Activated CD4-positive, alpha-beta T cell treated with anti-CD3 and anti-CD28 coated beads, Interleukin-2, amount 50 U/mL, for 48 hours (primary cell): ENCODE results near the gene DNAJB1.
A peak's percentile ranks its signal among the peaks of the same experiment; 100 is the strongest.
"Not testable (repeated sequence)": the region's sequence is repeated elsewhere in the genome, so short reads cannot be mapped to it uniquely, and the experiment has no call there.

Source experiments
- DNase-seq, 2 experiments: peaks; one replicate each; pipeline ENCODE4 v3.0.0-alpha.2; 2020

DNAJB1 gene

DNA sequence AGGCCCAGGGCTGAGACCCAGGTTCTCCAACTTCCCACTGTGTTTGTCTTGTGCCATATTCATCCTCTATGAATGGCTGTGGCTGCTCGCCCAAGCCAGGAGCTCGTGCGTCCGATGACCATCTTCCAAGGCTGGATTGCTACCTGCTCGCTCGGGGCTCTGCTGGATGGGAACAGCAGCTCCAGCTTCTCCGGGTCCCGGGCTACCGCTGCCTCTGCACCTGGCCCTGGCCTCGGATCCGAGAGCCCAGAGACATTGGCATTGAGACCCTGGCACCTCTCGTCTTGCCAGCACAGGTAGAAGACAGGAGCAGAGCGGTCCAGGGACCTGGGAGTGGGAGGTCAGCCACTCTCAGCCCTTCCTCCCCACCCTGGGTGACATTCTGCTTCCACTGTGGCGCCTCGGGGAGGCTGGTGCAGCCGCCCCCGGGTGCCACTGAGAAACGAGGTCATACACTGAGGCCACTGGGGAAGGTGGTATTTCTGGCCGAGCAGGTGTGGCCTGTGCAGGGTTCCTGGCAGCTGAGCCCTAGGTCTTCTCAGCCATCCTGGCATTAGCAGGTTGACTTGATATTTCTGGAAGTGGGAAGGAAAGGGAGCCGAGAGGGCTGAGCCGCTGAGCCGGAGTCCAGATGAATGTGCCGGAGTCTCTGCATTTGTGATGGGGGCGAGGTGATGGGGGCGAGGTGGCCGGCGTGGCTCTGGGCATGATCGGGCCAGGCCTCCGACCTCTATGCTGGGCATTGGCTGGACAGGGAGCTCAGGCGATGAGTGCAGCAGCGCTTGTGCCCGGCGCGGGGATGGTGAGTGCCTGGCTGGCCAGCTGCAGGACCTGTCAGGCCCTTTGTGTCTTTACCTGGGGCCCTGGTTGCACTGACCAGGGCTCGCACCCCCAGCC lies 35.1 kb upstream of the DNAJB1 start:
- DNase-seq, result no peak

DNA sequence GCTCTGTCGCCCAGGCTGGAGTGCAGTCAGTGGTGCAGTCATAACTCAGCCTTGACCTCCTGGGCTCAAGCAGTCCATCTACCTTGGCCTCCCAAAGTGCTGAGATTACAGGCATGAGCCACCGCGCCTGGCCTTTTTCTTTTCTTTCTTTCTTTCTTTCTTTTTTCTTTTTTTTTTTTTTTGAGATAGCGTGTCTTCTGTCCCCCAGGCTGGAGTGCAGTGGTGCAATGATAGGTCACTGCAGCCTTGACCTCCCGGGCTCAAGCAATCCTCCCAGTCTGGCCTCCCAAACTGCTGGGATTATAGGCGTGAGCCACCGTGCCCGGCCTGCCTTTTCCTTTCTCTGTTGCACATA lies 33.8 kb upstream of the DNAJB1 start:
- DNase-seq, result not testable (repeated sequence)

DNA sequence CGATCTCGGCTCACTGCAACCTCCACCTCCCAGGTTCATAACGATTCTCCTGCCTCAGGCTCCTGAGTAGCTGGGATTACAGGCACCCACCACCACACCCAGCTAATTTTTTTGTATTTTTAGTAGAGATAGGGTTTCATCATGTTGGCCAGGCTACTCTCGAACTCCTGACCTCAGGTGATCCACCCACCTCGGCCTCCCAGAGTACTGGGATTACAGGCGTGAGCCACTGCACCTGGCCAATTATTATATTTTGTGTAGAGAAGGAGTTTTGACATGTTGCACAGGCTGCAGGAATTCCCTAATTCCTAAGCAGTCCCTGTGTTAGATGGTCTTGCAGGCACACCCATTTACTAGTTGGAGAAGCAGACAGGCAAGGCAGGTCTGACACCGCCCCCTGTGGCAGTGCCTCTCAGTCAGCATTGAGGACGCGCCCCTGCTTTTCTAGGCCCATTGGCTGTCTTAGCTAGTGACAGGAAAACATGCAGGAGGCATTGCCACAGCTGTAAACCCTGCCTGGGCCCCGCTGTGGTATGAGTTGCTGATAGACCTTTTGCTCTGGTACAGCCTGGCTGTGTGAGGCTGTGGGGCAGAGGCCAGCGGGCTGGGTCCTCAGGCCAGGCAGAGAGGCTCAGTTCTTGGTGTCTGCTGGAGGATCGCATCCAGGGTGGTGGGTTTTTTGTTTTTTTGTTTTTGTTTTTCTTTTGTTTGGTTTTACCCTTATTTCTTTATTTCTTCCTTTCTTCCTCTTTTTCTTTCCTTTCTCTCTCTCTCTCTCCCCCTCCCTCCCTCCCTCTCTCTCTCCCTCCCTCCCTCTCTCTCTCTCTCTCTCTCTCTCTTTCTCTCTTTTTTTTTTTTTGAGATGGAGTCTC lies 33.2 kb upstream of the DNAJB1 start:
- DNase-seq, result peak; percentile 63 to 71

DNA sequence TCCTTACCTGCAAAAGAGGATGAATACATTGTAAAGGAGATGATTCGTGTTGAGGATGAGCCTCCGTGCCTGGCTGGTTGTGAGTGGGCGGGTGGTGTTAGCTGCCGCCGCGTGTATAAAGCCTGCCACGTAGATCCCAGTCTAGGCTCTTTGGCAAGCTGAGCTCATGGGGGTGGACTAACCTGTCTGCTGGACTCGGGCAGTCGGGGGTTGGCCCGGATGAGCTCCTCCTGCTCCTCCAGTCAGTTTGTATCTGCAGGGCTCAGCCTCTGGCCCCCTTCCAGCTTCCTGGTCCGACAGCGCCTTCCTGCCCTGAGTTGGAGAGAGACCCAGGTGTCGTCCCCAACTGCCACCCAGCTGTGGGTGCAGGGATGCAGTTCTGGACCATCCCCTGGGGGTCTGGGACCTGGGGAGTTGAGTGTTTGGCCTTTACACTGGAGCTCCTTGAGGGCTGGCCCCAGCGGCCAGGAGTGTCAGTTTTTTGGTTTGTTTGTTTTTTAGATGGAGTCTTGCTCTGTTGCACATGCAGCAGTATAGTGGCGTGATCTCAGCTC lies 32.1 kb upstream of the DNAJB1 start:
- no peak for DNase-seq

DNA sequence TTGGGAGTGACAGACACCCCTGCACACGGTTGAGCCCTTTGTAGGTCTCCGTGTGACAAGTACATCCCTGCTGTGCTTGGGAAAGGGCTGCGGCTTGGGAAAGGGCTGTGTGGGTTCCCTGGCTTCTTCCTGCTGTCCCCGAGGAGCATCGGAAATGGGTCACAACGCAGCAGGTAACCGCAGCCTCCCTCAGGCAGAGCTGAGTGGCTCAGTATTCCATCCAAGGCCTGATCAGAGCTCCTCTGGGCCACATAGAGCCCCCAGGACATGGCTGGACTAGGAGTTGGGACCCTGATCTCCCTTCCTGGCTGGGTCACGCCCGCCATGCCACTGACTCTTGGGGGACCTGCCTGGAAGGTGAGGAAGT lies 27.5 kb upstream of the DNAJB1 start:
- DNase-seq, result no peak

DNA sequence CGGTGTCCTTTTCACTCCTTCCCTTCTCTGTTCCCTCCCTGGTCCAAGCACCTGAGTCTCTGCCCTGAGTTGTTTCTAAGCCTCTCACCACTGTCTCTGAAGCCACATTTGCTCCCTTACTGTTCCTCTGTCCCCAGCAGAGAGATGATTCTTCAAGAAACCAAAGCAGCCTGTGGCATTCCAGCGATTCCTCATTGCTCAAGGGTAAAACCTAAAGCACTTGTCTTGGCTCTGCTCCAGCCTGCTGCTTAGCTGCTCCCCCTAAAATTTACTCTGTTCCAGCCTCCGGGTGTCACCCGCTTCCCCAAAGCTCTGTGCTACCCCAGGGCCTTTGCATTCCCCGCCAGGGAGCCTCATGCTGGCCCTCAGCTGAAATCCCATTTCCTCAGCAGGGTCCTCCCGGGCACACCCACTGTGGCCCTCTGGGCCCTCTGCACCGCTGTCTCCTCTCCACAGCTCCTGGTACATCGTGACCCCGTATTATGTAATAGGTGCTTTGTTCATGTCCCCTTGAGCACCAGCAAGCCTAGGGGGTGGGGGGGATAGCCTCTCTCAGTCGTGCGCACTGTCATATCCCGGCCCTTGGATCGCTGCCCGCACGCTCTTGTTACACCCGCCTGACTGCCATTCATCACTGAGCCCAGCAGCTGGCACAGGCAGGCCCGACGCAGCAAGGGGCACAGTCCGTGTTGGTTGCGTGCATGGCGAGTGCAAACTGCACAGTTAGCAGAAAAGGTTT lies 26.9 kb upstream of the DNAJB1 start:
- DNase-seq, result no peak

DNA sequence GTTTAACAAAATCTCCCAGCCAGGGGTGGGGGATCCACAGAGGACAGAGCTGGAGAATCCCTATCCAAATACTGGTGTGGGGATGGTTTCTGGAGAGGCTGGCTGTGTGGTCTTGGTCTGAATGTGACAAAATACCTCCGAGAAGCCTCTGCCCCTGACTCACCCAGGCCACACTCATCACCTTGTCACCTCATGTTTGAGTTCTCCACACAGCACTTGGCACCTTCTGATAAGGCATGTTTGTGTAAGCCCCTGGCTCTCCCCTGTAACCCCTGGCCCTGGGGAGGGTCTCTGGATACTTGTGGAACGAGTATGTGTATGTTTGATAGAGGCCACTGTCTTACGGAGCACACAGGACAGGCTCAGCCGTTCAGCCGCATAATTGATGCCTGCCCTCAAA lies 25.9 kb upstream of the DNAJB1 start:
- DNase-seq, result no peak

DNA sequence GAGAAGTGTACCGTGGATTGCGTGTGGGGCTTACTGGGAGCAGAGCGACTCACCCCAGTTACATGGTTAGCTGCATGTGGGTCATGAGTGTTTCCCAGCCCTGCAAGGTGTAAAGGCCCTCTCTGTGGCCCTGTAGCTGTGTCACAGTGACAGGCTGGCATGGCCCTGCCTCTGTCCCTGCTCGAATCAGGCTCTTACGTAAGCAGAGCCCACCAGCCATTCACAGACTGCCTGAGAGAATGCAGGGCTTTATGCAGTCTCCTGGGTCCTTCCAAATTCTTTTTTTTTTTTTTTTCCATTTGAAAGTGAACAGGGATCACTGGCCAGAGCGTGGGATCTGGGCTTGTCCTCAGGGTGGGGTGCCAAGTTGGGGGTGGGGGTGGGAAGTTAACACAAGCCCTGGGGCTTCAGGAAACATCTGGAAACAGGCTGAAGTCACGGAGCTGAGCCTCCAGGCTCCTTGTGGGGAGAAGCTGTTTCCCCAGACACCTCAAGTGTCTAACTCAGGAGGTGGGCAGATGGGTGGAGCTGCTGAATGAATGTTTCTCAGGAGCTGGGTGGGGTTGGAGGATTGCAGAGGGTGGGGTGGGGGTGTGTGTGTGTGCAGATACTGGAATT lies 24.6 kb upstream of the DNAJB1 start:
- no peak for DNase-seq

DNA sequence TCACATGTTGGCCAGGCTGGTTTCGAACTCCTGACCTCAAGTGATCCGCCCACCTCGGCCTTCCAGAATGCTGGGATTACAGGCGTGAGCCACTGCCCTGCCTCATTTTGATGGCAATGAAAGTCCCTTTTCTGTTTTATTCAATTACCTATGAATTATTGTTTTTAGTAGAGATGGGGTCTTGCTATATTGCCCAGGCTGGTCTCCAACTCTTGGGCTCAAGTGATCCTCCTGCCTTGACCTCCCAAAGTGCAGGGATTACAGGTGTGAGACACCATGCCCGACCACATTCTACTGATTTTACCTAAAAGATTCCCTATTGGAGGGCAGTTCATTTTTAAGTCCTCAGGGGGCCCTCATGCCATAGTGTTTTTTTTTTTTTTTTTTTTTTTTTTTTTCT lies 23.8 kb upstream of the DNAJB1 start:
- not testable (repeated sequence) for DNase-seq

- DNase-seq, result no peak
Measured at GRCh38 chr19:14540741-14541525, 22.7 kb upstream of the DNAJB1 start.

- DNase-seq, result peak; percentile 47 to 58
Measured at GRCh38 chr19:14536926-14537692, 18.9 kb upstream of the DNAJB1 start.

DNA sequence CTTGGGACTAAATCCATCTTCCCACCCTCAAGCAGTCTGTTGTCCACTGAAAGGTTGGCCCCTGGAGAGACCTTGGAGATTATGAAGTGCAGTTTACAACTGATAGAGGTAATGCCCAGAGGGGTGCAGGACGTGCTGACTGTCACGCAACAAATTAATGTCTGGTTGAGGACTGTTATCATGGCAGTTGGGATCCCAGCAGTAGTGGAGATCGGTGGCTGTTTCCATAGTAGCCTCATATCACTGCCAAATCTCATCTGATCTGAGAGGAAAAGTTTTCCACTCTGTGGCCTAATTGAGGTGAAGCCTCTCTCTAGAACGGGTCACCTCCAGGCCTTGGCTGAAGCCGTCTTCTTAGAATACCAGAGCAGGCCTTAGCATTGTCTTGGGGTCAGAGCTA lies 15.3 kb upstream of the DNAJB1 start:
- DNase-seq, result no peak

- DNase-seq, result no peak
Measured at GRCh38 chr19:14530506-14530905, 12.3 kb upstream of the DNAJB1 start.

DNA sequence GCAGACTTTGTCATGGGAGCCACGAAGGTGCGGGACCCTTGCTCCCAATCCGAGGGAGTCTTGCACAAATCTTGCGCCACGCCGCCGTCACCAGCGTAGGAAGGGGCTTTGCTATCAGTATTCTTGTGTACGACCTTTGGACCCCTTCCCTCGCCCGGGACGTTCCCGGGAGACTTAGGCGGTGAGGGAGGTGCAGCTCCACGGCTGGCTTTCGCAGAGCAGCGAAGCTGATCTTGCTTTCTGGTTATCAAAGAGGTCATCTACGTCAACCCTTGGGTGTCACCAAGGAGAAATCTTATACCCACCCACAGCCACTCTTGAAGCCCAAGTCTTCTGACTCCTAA lies 11.8 kb upstream of the DNAJB1 start:
- DNase-seq, result no peak

- DNase-seq, result peak; percentile 100
Measured at GRCh38 chr19:14529254-14530004, 11.2 kb upstream of the DNAJB1 start, which contains the start of gene TECR. Gene TECR (plus strand): TSS chr19:14529594. CDS start chr19:14529697, 103 bp downstream.

- no peak for DNase-seq
Measured at GRCh38 chr19:14528419-14529253, 10.4 kb upstream of the DNAJB1 start.

GRCh38 chr19:14526423-14526822 lies 8.2 kb upstream of the DNAJB1 start:
- DNase-seq, result no peak

- no peak for DNase-seq
Measured at GRCh38 chr19:14525729-14526128, 7.5 kb upstream of the DNAJB1 start.

DNA sequence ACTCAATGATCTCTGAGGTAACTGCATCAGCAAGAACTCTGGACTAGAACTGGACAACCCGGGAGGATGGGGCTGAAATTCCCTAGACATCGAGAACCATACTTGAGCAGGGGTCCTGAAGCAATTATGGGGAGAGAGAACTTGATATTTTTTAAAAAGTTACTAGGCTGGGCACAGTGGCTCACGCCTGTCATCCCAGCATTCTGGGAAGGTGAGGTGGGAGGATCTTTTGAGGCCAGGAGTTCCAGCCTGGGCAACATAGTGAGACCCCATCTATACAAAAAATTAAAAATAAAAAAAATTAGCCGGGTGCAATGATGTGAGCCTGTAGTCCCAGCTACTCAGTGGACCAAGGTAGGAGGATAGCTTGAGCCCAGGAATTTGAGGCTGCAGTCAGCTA lies 2.3 kb upstream of the DNAJB1 start:
- DNase-seq, result no peak
